Glutamatergic neuron (in vitro differentiated cells): ENCODE results near the gene SGCB. TPM values are rescaled to one million over a fixed set of nuclear protein-coding genes. Genes with fewer than 3 reads are reported as not detected.

ENCODE experiments used
- DNase-seq: peaks from one replicate; pipeline ENCODE4 v3.0.0; 2022
- H3K27ac Mint-ChIP-seq: one replicate; pipeline ENCODE4 v1.8.0; 2020; ENCODE audit warnings: mild to moderate bottlenecking, mixed read lengths, inconsistent platforms; ENCODE audit not compliant: unreplicated experiment
- H3K27me3 Mint-ChIP-seq: one replicate; pipeline ENCODE4 v1.8.0; 2020; ENCODE audit warnings: mild to moderate bottlenecking, moderate library complexity, mixed read lengths, inconsistent platforms; ENCODE audit not compliant: unreplicated experiment
- H3K36me3 Mint-ChIP-seq: one replicate; pipeline ENCODE4 v1.8.0; 2020; ENCODE audit warnings: mild to moderate bottlenecking, mixed read lengths, inconsistent platforms; ENCODE audit not compliant: unreplicated experiment
- H3K4me1 Mint-ChIP-seq: one replicate; pipeline ENCODE4 v1.8.0; 2020; ENCODE audit warnings: mild to moderate bottlenecking, low read depth, mixed read lengths, inconsistent platforms; ENCODE audit not compliant: unreplicated experiment
- H3K4me3 Mint-ChIP-seq: one replicate; pipeline ENCODE4 v1.8.0; 2020; ENCODE audit warnings: mild to moderate bottlenecking, mixed read lengths, inconsistent platforms; ENCODE audit not compliant: unreplicated experiment
- H3K9me3 Mint-ChIP-seq: one replicate; pipeline ENCODE4 v1.8.0; 2020; ENCODE audit warnings: mild to moderate bottlenecking, moderate library complexity, mixed read lengths, inconsistent platforms; ENCODE audit not compliant: unreplicated experiment
- total RNA-seq: library from RNA; stranded (reverse); fragmentation: NEBNext Ultra II Directional; extraction: Animal tissue kit (Norgen Biotek cat#: 25700); gene quantifications from one replicate; pipeline ENCODE4 v1.2.1, GENCODE V29; 2021; ENCODE audit not compliant: unreplicated experiment
- TF ChIP-seq, protein P1 (sequence below): fragments of 200-600 bp; sonication (generic); IDR thresholded peaks from one replicate; pipeline ENCODE4 v1.5.0; 2021; ENCODE audit not compliant: partially characterized antibody, unreplicated experiment

The SGCB gene
- total RNA-seq, 1 donor from 2014 or later: 169 TPM

DNA sequence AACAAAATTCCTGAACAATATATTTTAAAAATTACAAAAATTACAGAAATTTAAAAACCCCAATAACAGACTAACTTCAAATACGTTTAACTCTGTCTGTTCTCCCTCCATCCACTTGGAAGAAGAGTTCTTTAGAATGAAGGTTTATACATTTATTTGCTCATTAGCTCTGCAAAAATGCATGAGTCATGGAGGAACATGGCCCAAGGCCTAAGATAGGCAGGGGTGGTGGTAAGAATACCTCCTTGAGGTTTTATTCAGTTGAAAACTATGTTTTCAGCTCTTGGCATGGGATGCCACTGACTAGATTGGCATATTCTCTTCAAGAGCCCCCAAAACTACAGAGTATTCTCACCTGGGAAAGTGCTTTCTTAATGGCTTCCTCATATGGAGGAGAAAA lies 9.1 kb downstream of the SGCB start:
- no peaks in the 10 kb centered on the region for H3K9me3 Mint-ChIP-seq

DNA sequence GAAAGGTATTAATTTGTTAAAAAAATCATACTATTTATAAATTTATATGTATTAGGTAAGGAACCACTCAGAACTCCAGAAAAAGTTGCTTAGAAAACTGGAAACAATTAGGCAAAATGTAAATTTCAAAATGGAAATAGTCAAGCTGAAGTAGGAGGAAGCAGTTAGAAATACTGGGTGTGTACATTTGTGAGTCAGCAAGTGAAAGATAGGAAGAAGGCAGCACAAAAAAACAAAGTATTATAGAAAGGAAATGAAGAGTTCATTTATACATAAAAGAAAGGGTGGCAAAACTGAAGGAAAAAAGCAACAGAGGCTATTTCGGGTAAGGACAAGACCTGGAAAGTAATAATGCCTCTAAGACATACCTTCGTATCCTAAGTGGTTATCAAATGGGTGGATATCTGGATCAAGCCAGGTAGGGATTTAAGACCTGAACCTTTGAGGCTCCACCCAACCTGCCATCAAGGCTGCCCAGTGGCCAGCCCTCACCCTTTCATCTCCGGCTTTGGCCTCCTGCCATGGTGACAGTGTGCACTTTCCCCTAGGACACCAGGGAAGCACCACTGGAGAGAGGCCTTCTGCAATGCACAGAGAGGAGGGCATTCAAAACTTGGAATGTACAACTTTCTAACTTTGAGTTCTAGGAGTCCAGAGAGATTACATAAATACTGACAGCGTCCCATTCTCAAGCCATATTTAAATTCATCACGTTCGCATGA lies 18.0 kb downstream of the SGCB start, which contains the start of gene LRRC66:
Gene LRRC66 (minus strand): TSS at position 428 of the 722 bp plus-strand sequence. CDS start 2,750 bp downstream, outside the sequence.
- no peak for DNase-seq
- Mint-ChIP-seq H3K4me3 (no peak within 1 kb of the TSS), H3K9me3 (no peaks in the 10 kb centered on the region), H3K27ac (no peak within 1 kb of the TSS), H3K4me1 (peaks cover 2% of the 10 kb centered on the region), H3K27me3 (no peaks in the 10 kb centered on the region), H3K36me3 (no peaks in the 10 kb centered on the region)
- TF ChIP-seq, protein P1, sequence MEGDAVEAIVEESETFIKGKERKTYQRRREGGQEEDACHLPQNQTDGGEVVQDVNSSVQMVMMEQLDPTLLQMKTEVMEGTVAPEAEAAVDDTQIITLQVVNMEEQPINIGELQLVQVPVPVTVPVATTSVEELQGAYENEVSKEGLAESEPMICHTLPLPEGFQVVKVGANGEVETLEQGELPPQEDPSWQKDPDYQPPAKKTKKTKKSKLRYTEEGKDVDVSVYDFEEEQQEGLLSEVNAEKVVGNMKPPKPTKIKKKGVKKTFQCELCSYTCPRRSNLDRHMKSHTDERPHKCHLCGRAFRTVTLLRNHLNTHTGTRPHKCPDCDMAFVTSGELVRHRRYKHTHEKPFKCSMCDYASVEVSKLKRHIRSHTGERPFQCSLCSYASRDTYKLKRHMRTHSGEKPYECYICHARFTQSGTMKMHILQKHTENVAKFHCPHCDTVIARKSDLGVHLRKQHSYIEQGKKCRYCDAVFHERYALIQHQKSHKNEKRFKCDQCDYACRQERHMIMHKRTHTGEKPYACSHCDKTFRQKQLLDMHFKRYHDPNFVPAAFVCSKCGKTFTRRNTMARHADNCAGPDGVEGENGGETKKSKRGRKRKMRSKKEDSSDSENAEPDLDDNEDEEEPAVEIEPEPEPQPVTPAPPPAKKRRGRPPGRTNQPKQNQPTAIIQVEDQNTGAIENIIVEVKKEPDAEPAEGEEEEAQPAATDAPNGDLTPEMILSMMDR: no peak

More for the DNA sequence above, 9.1 kb downstream of the SGCB start:
- TF ChIP-seq, protein P1: no peak
- H3K4me3 Mint-ChIP-seq: no peak overlapping the region
- H3K27me3 Mint-ChIP-seq: peaks cover 2% of the 10 kb centered on the region
- H3K4me1 Mint-ChIP-seq: peaks cover 3% of the 10 kb centered on the region
- H3K27ac Mint-ChIP-seq: no peak overlapping the region
- H3K36me3 Mint-ChIP-seq: peaks cover 4% of the 10 kb centered on the region
- DNase-seq: no peak

DNA sequence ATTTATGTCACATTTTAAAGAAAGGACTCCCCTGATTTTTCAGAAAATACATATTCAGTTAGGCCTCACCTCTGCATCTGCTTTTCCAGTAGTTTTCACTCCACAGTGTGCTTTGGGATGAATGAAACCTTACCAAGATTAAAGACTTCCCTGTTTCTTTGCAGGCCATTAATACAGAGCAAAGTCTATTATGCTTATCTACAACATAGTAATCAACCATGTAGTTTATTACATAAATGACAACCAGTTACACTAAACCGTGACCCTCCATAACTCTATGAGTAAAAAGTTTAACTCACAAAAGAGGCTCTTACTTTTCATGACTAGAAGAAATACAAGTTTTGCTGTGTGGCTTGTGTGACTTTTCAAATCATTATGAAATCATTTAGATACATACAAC lies 20.3 kb downstream of the SGCB start:
- H3K27me3 Mint-ChIP-seq: no peaks in the 10 kb centered on the region

DNA sequence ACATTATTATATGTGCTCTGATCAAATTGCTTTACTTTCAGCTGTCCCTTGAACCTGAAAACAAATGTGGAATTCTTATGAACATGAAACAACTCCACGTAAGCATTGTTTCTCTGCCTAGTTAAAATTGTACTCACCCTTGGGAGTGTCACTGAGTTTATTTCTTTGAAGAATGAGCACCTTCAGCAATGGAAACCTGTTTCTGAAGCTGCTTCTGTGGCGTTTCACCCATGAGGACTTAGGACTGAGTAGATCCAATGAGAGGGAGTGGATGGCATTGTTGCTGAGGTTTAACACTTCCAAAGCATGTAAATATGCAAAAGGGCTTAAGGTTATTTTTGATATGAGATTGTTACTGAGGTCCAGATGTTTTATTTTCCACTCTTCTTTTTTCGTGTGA lies 21.1 kb downstream of the SGCB start:
- no peaks in the 10 kb centered on the region for H3K27me3 Mint-ChIP-seq
- DNase-seq: no peak
- no peaks in the 10 kb centered on the region for H3K36me3 Mint-ChIP-seq
- no peak overlapping the region for H3K27ac Mint-ChIP-seq
- TF ChIP-seq, protein P1: no peak
- no peak overlapping the region for H3K4me3 Mint-ChIP-seq
- peaks cover 2% of the 10 kb centered on the region for H3K4me1 Mint-ChIP-seq
- no peaks in the 10 kb centered on the region for H3K9me3 Mint-ChIP-seq

More for the DNA sequence above, 20.3 kb downstream of the SGCB start:
- TF ChIP-seq, protein P1: no peak
- H3K4me3 Mint-ChIP-seq: no peak overlapping the region
- H3K27ac Mint-ChIP-seq: no peak overlapping the region
- H3K9me3 Mint-ChIP-seq: no peaks in the 10 kb centered on the region
- H3K4me1 Mint-ChIP-seq: peaks cover 2% of the 10 kb centered on the region
- H3K36me3 Mint-ChIP-seq: no peaks in the 10 kb centered on the region
- DNase-seq: no peak

DNA sequence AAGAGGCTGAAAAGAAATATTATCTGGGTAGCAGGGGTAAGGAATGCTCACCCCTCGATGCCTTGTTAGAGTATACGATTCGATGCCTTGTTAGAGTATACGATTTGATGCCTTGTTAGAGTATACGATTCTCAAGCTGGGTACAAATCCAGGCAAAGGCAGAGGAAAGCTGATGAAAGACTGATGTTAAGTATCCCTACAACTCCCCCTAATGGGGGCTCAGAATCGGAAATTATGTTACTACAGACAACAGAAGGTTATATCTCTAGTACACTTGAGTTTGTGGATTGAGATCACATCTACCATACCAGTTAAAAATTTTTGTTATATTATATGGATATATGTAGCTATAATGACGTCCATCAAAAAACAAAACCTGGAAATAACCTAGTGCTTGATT lies 22.7 kb downstream of the SGCB start:
- no peak overlapping the region for H3K27ac Mint-ChIP-seq

More for the DNA sequence above, 22.7 kb downstream of the SGCB start:
- TF ChIP-seq, protein P1: no peak
- Mint-ChIP-seq H3K4me3 (no peak overlapping the region), H3K4me1 (peaks cover 2% of the 10 kb centered on the region), H3K36me3 (no peaks in the 10 kb centered on the region), H3K27me3 (no peaks in the 10 kb centered on the region), H3K9me3 (no peaks in the 10 kb centered on the region)
- no peak for DNase-seq
